K562 (cell line): ENCODE data around the gene NUDCD3. TPM values are rescaled to one million over a fixed set of nuclear protein-coding genes. Genes with fewer than 3 reads are reported as not detected.

Experiments used
- EP400 ChIP-seq: fragments of 450-650 bp; IDR thresholded peaks from 2 replicates; pipeline ENCODE4 v1.6.1; 2017; ENCODE audit warnings: antibody characterized with exemption, mild to moderate bottlenecking, moderate library complexity
- RUNX1 ChIP-seq: sonication (generic); IDR thresholded peaks from 2 replicates; pipeline ENCODE4 v1.6.1; 2016; ENCODE audit warnings: antibody characterized with exemption, low read depth
- SIN3A ChIP-seq, 2 experiments: fragments of 150-350 bp in 1 of 2; IDR thresholded peaks; 2 replicates each; pipeline ENCODE4 v1.6.1; 2011 to 2016; ENCODE audit warnings: borderline replicate concordance in 2 of 2, low read depth in 2 of 2, low read length in 2 of 2, mild to moderate bottlenecking in 2 of 2, moderate library complexity in 2 of 2; ENCODE audit not compliant: control insufficient read depth in 1 of 2
- TAF7 ChIP-seq: fragments of 450-650 bp; IDR thresholded peaks from 2 replicates; pipeline ENCODE4 v1.6.1; 2016; ENCODE audit warnings: missing genetic modification characterization, missing compliant biosample characterization
- TCFL5 ChIP-seq: fragments of 250-450 bp; sonication (Bioruptor Pico); conservative IDR thresholded peaks from 2 replicates; pipeline ENCODE4 v1.6.1; 2021; ENCODE audit warnings: mild to moderate bottlenecking, moderate library complexity, matching md5 sums
- ZNF444 ChIP-seq: fragments of 250-450 bp; sonication (Bioruptor Pico); IDR thresholded peaks from 2 replicates; pipeline ENCODE4 v1.4.0; 2020; ENCODE audit warnings: mild to moderate bottlenecking, moderate library complexity
- polyA plus RNA-seq, 8 experiments: library from polyadenylated mRNA; depleted of rRNA in 4 of 8; stranded (reverse) in 5 of 8; unstranded in 3 of 8; fragments of >200 nt; fragmentation: Nextera tagmentation in 2 of 8; fragmentation: Illumina TruSeq in 1 of 8; extraction: Ambion mirVana in 2 of 8; extraction: Trizol in 1 of 8; gene quantifications; 2 replicates each; pipeline versions ENCODE4 v1.2.1 to v1.2.3, GENCODE V29; 2011 to 2014; ENCODE audit warnings: inconsistent platforms in 1 of 8, missing spikeins in 1 of 8
- total RNA-seq, 7 experiments: library from RNA; depleted of rRNA in 6 of 7; stranded (reverse); fragments of >200 nt in 6 of 7; fragmentation: Illumina TruSeq in 2 of 7; extraction: Trizol in 2 of 7; gene quantifications; 2 replicates each; pipeline versions ENCODE4 v1.2.1 to v1.2.3, GENCODE V29; 2011 to 2021; ENCODE audit warnings: low replicate concordance in 1 of 7
- TF ChIP-seq, protein P1 (sequence below): fragments of 250-450 bp; sonication (Bioruptor Pico); IDR thresholded peaks from 2 replicates; pipeline ENCODE4 v1.5.0; 2021; ENCODE audit warnings: mild to moderate bottlenecking, borderline replicate concordance
- TF ChIP-seq, protein P2 (sequence below): fragments of 250-450 bp; sonication (Bioruptor Pico); IDR thresholded peaks from 2 replicates; pipeline ENCODE4 v1.4.0; 2020; ENCODE audit warnings: mild to moderate bottlenecking, moderate library complexity, borderline replicate concordance
- TF ChIP-seq, protein P3 (sequence below): fragments of 200-600 bp; sonication (generic); IDR thresholded peaks from one replicate; pipeline ENCODE4 v1.6.1; 2012; ENCODE audit warnings: mild to moderate bottlenecking, low read depth, low read length, inconsistent platforms

NUDCD3 gene
- total and polyA plus RNA-seq, 9 of the 15 experiments (the other 6 are each of a cell fraction or from before 2014, with no cell fraction given), result 24.8 to 64.2 (median 42.6) TPM

DNA sequence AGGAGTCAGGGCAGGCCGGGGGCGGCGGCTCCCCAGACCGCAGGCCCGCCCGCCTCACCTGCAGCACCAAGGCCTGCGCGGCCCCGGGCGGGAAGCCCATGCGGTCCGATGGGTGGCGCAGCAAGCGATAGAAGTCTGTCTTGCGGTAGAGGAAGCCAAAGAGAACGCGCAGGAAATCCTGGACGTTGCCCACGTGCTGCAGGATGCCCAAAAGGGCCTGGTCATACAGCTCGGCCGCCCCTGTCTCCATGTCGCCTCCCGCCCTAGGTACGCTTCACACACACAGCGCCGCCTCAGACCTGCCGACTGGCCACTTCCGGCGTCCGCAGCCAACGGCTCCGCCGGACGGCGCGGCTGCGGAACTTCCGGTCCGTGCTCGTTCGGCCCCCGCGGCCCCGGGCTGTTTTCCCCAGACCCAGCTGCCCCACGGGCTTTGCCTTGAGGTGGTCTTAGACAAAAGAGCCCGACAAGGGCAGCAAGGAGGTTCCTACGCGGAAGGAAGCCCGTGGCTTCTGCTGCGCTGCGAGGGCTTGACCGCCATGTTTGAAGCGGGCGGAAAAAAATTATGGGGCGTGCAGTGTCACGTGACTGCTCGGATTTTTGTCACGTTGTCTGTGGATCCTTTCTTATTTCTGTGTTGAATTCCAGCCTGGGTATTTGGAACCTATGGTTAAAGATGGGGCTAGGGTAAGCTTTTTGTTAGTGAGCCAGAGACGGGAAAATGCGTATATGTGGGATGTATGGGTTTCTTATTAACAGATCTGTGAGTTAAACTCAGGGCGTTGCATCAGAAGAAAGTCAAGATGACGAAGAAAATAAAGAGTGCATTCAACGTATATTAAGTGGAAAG, at the start of gene NUDCD3 (continued):
- TF ChIP-seq, protein P1, sequence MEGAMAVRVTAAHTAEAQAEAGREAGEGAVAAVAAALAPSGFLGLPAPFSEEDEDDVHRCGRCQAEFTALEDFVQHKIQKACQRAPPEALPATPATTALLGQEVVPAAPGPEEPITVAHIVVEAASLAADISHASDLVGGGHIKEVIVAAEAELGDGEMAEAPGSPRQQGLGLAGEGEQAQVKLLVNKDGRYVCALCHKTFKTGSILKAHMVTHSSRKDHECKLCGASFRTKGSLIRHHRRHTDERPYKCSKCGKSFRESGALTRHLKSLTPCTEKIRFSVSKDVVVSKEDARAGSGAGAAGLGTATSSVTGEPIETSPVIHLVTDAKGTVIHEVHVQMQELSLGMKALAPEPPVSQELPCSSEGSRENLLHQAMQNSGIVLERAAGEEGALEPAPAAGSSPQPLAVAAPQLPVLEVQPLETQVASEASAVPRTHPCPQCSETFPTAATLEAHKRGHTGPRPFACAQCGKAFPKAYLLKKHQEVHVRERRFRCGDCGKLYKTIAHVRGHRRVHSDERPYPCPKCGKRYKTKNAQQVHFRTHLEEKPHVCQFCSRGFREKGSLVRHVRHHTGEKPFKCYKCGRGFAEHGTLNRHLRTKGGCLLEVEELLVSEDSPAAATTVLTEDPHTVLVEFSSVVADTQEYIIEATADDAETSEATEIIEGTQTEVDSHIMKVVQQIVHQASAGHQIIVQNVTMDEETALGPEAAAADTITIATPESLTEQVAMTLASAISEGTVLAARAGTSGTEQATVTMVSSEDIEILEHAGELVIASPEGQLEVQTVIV (CRISPR knock-in tag), result no peak
- TF ChIP-seq EP400 (peak; percentile 98), TCFL5 (CRISPR knock-in tag) (no peak), ZNF444 (CRISPR knock-in tag) (no peak), TAF7 (tag) (peak; percentile 76), SIN3A (IDR thresholded peaks at IDR 0.05; ENCODE audit: borderline replicate concordance in 2 of 2, control insufficient read depth in 1 of 2, low read depth in 2 of 2, low read length in 2 of 2) (peak; percentile 53 to 92; a peak in 2 of 4 replicates), RUNX1 (no peak)
- TF ChIP-seq, protein P2, sequence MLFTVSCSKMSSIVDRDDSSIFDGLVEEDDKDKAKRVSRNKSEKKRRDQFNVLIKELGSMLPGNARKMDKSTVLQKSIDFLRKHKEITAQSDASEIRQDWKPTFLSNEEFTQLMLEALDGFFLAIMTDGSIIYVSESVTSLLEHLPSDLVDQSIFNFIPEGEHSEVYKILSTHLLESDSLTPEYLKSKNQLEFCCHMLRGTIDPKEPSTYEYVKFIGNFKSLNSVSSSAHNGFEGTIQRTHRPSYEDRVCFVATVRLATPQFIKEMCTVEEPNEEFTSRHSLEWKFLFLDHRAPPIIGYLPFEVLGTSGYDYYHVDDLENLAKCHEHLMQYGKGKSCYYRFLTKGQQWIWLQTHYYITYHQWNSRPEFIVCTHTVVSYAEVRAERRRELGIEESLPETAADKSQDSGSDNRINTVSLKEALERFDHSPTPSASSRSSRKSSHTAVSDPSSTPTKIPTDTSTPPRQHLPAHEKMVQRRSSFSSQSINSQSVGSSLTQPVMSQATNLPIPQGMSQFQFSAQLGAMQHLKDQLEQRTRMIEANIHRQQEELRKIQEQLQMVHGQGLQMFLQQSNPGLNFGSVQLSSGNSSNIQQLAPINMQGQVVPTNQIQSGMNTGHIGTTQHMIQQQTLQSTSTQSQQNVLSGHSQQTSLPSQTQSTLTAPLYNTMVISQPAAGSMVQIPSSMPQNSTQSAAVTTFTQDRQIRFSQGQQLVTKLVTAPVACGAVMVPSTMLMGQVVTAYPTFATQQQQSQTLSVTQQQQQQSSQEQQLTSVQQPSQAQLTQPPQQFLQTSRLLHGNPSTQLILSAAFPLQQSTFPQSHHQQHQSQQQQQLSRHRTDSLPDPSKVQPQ, result 0 out of 2 replicates have a peak, but pooled peaks have one; percentile 44
- TF ChIP-seq, protein P3, sequence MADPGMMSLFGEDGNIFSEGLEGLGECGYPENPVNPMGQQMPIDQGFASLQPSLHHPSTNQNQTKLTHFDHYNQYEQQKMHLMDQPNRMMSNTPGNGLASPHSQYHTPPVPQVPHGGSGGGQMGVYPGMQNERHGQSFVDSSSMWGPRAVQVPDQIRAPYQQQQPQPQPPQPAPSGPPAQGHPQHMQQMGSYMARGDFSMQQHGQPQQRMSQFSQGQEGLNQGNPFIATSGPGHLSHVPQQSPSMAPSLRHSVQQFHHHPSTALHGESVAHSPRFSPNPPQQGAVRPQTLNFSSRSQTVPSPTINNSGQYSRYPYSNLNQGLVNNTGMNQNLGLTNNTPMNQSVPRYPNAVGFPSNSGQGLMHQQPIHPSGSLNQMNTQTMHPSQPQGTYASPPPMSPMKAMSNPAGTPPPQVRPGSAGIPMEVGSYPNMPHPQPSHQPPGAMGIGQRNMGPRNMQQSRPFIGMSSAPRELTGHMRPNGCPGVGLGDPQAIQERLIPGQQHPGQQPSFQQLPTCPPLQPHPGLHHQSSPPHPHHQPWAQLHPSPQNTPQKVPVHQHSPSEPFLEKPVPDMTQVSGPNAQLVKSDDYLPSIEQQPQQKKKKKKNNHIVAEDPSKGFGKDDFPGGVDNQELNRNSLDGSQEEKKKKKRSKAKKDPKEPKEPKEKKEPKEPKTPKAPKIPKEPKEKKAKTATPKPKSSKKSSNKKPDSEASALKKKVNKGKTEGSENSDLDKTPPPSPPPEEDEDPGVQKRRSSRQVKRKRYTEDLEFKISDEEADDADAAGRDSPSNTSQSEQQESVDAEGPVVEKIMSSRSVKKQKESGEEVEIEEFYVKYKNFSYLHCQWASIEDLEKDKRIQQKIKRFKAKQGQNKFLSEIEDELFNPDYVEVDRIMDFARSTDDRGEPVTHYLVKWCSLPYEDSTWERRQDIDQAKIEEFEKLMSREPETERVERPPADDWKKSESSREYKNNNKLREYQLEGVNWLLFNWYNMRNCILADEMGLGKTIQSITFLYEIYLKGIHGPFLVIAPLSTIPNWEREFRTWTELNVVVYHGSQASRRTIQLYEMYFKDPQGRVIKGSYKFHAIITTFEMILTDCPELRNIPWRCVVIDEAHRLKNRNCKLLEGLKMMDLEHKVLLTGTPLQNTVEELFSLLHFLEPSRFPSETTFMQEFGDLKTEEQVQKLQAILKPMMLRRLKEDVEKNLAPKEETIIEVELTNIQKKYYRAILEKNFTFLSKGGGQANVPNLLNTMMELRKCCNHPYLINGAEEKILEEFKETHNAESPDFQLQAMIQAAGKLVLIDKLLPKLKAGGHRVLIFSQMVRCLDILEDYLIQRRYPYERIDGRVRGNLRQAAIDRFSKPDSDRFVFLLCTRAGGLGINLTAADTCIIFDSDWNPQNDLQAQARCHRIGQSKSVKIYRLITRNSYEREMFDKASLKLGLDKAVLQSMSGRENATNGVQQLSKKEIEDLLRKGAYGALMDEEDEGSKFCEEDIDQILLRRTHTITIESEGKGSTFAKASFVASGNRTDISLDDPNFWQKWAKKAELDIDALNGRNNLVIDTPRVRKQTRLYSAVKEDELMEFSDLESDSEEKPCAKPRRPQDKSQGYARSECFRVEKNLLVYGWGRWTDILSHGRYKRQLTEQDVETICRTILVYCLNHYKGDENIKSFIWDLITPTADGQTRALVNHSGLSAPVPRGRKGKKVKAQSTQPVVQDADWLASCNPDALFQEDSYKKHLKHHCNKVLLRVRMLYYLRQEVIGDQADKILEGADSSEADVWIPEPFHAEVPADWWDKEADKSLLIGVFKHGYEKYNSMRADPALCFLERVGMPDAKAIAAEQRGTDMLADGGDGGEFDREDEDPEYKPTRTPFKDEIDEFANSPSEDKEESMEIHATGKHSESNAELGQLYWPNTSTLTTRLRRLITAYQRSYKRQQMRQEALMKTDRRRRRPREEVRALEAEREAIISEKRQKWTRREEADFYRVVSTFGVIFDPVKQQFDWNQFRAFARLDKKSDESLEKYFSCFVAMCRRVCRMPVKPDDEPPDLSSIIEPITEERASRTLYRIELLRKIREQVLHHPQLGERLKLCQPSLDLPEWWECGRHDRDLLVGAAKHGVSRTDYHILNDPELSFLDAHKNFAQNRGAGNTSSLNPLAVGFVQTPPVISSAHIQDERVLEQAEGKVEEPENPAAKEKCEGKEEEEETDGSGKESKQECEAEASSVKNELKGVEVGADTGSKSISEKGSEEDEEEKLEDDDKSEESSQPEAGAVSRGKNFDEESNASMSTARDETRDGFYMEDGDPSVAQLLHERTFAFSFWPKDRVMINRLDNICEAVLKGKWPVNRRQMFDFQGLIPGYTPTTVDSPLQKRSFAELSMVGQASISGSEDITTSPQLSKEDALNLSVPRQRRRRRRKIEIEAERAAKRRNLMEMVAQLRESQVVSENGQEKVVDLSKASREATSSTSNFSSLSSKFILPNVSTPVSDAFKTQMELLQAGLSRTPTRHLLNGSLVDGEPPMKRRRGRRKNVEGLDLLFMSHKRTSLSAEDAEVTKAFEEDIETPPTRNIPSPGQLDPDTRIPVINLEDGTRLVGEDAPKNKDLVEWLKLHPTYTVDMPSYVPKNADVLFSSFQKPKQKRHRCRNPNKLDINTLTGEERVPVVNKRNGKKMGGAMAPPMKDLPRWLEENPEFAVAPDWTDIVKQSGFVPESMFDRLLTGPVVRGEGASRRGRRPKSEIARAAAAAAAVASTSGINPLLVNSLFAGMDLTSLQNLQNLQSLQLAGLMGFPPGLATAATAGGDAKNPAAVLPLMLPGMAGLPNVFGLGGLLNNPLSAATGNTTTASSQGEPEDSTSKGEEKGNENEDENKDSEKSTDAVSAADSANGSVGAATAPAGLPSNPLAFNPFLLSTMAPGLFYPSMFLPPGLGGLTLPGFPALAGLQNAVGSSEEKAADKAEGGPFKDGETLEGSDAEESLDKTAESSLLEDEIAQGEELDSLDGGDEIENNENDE, result no peak
